ENCODE results near the gene CDY2B. TPM values are rescaled to one million over a fixed set of nuclear protein-coding genes. Genes with fewer than 3 reads are reported as not detected.
"Not testable (repeated sequence)": the region's sequence is repeated elsewhere in the genome, so short reads cannot be mapped to it uniquely, and the experiment has no call there.

Gene CDY2B
- total RNA-seq, result not detected in 2 replicates

GRCh38 chrY:17880120-17880519, at the start of gene CDY2B:
CDY2B (minus strand) TSS chrY:17880220; CDS start chrY:17879892, 328 bp downstream.
- DNase-seq (ENCODE audit: low read depth), result not testable (repeated sequence)

GRCh38 chrY:17908009-17908408, 28.0 kb upstream of the CDY2B start:
- DNase-seq (ENCODE audit: low read depth), result not testable (repeated sequence)

GRCh38 chrY:17907351-17907750, 27.3 kb upstream of the CDY2B start:
- not testable (repeated sequence) for DNase-seq (ENCODE audit: low read depth)

- DNase-seq (ENCODE audit: low read depth), result not testable (repeated sequence)
Measured at GRCh38 chrY:17881697-17882096, 1.7 kb upstream of the CDY2B start.

- not testable (repeated sequence) for DNase-seq (ENCODE audit: low read depth)
Measured at GRCh38 chrY:17876767-17877166, 3.3 kb downstream of the CDY2B start.

GRCh38 chrY:17875401-17875800, 4.6 kb downstream of the CDY2B start:
- not testable (repeated sequence) for DNase-seq (ENCODE audit: low read depth)

GRCh38 chrY:17871194-17871903, 8.7 kb downstream of the CDY2B start:
- DNase-seq (ENCODE audit: low read depth), result not testable (repeated sequence)

GRCh38 chrY:17870737-17871136, 9.3 kb downstream of the CDY2B start:
- DNase-seq (ENCODE audit: low read depth), result not testable (repeated sequence)

- not testable (repeated sequence) for DNase-seq (ENCODE audit: low read depth)
Measured at GRCh38 chrY:17867850-17868249, 12.2 kb downstream of the CDY2B start.

- DNase-seq (ENCODE audit: low read depth), result not testable (repeated sequence)
Measured at GRCh38 chrY:17860634-17861033, 19.4 kb downstream of the CDY2B start.

GRCh38 chrY:17856963-17857848, 22.8 kb downstream of the CDY2B start:
- DNase-seq (ENCODE audit: low read depth), result not testable (repeated sequence)

- DNase-seq (ENCODE audit: low read depth), result not testable (repeated sequence)
Measured at GRCh38 chrY:17856508-17856907, 23.5 kb downstream of the CDY2B start.

GRCh38 chrY:17849131-17849530, 30.9 kb downstream of the CDY2B start:
- DNase-seq (ENCODE audit: low read depth), result not testable (repeated sequence)

GRCh38 chrY:17832149-17832548, 47.9 kb downstream of the CDY2B start:
- not testable (repeated sequence) for DNase-seq (ENCODE audit: low read depth)

Other genes with a start within 250 kb of the CDY2B start
- gene CDY2A, start 145.6 kb upstream of the CDY2B start, total RNA-seq, result not detected in 2 replicates

Data from renal cortical epithelial cell (primary cell).